ENCODE measurements around the gene NUP214.

DNA sequence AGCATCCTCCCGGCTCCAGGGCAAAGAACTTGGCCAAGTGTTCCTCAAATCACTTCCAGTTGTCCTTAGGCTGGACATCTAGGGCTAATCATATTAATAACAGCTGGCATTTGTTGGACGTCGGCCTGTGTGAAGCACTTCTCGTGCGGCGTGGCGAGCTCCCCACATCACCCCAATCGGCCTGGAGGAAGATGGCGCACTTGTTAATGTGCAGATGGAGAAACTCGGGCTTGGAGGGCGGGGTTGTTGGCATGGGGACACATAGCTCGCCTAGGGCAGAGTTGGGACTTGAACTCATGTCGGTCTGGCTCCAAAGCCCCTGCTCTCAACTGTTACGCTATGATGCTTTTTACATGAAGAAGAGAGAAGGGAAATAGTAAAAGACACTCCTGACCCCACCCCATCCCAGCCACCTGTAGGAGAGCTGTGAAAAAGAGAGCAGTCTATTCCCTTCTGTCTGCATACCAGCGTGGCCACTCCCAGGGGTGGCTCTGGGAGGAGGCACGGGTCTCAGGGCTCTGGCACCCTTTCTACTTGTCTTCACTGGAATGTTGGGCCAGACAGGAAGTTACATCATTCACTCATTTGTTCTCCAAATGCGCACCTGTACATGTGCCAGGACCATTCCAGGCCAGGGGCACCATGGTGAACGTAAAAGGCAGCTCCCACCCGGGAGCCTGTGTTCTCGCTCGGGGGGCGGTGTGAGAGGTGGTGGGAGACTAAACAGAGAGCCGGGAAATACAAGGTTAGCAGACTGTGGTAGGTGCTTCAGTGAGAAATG, 12.8 kb upstream of the NUP214 start:
- TF ChIP-seq CTCF (tag by site-specific recombination; IDR thresholded peaks at IDR 0.05), result no peak
- no peak for TF ChIP-seq REPIN1 (tag by site-specific recombination; IDR thresholded peaks at IDR 0.05; ENCODE audit: low read depth)
- no peak for TF ChIP-seq KLF9 (tag by site-specific recombination; IDR thresholded peaks at IDR 0.05; ENCODE audit: low read depth)
- no peak for TF ChIP-seq ATF2 (tag by site-specific recombination; IDR thresholded peaks at IDR 0.05; ENCODE audit: low read depth)
- no peak for TF ChIP-seq ZBTB20 (tag by site-specific recombination; IDR thresholded peaks at IDR 0.05)
- no peak for TF ChIP-seq ZNF660 (tag by site-specific recombination; IDR thresholded peaks at IDR 0.05)
- TF ChIP-seq, protein P1, sequence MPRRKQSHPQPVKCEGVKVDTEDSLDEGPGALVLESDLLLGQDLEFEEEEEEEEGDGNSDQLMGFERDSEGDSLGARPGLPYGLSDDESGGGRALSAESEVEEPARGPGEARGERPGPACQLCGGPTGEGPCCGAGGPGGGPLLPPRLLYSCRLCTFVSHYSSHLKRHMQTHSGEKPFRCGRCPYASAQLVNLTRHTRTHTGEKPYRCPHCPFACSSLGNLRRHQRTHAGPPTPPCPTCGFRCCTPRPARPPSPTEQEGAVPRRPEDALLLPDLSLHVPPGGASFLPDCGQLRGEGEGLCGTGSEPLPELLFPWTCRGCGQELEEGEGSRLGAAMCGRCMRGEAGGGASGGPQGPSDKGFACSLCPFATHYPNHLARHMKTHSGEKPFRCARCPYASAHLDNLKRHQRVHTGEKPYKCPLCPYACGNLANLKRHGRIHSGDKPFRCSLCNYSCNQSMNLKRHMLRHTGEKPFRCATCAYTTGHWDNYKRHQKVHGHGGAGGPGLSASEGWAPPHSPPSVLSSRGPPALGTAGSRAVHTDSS (tag by site-specific recombination; IDR thresholded peaks at IDR 0.05), result no peak
- TF ChIP-seq, protein P2, sequence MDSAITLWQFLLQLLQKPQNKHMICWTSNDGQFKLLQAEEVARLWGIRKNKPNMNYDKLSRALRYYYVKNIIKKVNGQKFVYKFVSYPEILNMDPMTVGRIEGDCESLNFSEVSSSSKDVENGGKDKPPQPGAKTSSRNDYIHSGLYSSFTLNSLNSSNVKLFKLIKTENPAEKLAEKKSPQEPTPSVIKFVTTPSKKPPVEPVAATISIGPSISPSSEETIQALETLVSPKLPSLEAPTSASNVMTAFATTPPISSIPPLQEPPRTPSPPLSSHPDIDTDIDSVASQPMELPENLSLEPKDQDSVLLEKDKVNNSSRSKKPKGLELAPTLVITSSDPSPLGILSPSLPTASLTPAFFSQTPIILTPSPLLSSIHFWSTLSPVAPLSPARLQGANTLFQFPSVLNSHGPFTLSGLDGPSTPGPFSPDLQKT (IDR thresholded peaks at IDR 0.05; ENCODE audit: borderline replicate concordance, low read depth, low read length), result no peak
- no peak for TF ChIP-seq REST (tag by site-specific recombination; IDR thresholded peaks at IDR 0.05)
- TF ChIP-seq ZNF561 (tag by site-specific recombination; IDR thresholded peaks at IDR 0.05; ENCODE audit: borderline replicate concordance), result no peak
